Fibroblast of gingiva (primary cell): ENCODE results near the gene UBE3B.

Source experiments
- DNase-seq: peaks from one replicate; pipeline ENCODE4 v3.0.0-alpha.2; 2011; ENCODE audit warnings: low read depth

Gene UBE3B

DNA sequence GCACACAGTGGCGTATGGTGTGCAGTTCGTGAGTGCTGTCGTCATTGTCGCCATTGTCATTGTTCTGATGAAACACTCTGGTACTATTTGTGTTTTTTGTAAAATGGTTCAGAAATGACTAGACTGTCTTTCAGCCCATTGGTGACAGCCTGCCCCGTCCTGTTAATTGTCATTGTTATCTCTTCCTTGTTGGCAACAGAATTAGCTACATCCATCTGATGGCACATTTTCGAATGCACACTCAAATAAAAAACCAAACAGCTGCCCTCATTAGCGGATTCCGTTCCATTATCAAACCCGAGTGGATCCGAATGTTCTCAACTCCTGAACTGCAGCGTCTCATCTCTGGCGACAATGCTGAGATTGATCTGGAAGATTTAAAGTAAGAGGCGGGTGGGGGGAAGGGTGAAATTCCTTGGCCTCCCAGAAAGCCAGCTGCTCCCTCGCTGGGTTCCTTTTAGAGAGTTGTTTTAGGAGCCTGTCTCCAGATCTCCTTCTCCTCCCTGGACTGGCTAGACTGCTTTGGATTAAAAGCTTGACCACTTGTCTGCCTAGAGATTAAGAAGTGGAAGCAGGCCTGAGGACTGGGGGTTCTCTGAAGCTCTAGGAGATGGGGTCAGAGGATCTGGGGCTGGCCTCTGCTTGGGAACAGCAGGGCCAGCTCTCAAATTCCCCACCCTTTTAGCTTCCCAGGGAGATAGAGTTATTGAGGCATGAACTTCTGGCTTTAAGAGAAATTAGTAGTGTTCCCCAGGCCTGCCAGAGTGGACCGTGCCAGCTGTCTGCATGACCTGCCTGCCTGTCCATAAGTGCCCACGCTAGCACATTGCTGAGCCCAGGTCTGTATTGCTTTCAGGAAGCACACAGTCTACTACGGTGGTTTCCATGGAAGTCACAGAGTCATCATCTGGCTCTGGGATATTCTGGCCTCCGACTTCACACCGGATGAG, 52.5 kb downstream of the UBE3B start:
- no peak for DNase-seq

DNA sequence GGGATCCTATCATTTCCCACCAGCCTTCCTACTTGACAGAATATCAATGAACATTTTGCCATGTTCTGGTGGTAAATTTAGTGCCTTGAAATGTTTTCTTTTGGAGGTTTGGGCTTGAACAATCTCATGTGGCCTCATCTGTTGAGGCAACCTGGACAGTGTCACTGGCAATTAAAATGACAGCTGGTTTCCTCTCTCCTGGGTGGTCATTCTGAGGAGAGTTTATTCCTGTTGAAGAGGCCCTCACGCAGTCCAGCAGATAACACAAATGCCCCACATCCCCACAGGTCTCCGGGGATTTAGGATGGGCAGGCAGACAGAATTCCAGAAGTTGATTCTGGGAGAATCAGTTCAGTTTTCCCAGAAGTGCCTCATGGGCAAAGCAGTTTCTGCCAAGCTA, 54.0 kb downstream of the UBE3B start:
- no peak for DNase-seq

DNA sequence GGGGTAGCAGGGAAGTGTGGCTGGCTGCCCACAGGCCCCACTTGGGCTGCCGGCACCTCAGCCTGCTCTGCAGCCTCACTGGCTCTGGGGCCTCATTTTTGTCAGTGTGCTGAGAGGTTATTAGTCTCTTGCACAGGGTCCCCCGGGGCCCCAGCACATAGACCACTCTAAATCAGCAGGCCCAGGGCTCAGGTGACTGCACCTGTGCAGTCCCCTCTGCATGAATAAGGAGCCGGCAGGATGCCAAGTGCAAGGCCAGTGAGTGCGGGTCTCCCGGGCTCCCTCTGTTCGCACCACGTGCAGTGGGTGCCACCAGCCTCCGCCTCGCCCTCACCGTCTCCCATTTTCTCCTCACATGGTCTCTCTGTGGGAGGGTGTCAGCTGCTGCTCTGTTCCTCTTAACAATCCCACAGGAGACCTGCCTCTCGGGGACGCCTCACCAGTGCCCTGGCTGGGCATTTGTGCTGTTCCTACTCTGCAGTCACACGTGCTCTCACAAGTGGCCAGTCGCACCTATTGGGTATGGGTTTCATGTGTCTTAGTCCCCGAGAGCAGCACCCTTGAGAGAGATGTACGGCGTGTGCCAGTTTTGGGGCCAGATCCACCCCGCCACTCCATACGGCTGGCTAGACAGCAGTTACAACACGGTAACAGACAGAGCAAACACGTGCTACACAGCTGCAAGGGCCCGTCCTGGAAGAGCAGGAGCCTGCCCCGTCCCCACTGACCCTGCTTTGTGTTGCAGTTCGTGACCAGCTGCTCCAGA, 55.5 kb downstream of the UBE3B start:
- DNase-seq, result no peak

DNA sequence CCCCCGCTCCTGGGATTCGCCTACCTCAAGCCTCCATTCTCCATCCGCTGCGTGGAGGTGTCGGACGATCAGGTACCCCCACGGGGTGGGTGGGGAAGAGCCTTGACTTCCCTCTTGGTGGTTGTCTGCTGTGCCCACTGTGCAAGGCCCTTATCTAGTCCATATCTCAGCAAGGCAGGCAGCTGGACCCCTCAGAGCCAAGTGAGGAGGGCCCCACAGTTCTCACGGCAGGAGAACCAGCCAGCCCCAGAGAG, 56.0 kb downstream of the UBE3B start:
- no peak for DNase-seq

DNA sequence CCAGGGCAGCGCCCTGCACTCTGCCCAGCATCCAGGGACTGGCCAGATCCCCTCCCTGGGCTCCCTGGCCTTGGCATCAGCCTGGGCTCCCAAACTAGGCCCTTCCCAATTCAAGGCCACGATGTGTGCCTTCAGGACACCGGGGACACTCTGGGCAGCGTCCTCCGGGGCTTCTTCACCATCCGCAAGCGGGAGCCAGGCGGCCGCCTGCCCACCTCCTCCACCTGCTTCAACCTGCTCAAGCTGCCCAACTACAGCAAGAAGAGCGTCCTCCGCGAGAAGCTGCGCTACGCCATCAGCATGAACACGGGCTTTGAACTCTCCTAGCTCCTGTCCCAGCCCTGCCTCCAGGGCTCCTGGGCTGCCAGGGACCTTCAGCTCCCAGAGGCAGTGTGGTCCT, 57.0 kb downstream of the UBE3B start:
- no peak for DNase-seq

DNA sequence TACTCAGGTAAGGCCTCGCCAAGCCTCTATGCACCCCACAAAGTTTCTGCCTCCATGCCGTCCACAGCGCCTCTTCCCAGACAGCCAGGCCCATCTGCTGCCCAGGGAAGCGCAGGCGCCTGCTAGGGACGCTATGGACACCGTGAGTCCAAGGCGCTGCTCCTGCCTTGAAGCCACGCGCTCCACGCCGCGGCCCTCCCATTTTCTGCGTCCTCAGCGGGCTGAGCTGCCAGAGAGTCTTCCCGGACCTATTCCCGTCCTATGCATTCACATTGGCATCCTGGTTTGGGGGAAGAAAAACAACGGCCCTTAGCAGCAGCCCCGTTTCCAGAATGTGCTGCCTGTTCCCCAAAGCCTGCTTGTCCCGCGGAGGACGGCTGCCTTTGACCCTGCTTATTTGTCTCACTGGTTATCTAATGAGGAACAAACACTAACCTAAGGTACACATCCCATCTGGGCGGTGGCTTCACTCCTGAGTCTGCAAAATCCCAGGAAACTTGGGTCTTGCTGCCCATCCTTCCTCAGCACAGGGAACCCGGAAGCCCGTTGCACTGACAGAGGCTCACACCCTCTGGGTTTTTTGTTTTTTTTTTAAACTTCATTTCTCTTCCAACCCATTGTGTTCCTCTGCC, 57.9 kb downstream of the UBE3B start:
- no peak for DNase-seq

DNA sequence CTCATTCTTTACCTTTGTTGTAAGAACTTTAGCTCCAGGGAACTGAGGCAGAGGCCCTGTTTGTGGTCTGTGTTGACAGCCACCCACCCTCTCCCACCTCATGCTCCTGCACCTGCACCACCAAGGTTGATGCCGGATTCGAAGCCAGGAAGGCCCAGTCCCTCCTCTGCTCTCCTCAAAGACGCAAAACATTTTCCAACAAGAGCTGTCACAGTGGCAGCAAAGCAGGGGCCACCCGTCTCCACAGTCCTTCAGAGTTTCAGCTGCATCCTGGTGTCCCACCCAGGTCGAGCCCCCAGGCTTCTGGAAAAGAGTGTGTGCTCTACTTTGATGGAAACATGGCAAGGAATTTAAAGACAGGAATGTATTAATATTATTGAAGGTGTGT, 58.4 kb downstream of the UBE3B start:
- no peak for DNase-seq

DNA sequence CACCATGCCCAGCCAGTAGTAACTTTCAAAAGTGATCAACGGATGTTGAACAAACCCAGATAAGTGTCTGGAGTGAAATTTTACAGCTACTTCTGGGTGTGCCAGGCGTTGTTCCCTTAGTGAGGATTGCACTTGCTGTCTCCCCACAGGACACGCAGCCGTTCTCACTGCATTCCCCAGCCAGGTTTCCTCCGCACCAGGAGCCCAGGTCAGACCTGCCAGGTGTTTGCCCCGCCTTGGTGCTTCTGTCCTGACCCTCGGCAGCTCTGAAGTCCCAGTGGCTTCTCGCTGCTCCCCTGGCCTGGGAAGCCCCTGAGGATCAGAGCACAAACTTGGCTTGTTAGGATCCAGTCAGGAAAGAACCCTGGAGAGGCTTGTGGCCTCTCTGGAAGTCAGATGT, 59.7 kb downstream of the UBE3B start:
- no peak for DNase-seq

DNA sequence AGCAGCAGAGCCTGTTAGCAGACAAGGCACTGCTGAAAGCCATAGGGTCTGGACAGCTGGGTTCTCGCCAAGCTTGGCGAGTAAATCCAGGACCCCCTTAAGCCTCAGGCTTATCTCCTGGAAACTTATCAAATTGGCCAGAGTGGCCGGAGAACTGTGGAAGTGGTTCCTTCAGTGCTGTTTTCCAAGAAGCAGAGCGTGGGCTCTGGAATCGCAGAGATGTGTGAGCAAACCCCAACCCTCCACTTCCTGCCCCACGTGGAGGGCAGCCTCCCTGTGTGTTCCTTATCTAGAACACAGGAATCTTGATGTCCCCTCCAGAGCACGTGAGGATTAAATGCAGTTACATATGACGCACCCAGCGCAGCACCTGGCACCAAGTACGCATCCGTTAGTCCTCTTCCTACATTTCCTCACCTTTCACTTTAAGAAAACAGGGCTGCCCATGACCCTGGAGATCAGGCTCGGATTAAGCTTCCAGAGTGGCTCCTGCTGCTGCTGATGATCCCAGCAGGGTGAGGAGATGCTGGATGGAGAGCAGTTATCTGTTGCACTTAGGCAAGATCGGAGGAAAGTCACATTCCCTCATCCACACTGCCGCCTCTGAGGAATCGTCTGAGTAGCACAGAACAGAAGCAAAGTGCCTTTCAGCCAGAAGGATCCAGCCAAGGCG, 60.9 kb downstream of the UBE3B start:
- no peak for DNase-seq

DNA sequence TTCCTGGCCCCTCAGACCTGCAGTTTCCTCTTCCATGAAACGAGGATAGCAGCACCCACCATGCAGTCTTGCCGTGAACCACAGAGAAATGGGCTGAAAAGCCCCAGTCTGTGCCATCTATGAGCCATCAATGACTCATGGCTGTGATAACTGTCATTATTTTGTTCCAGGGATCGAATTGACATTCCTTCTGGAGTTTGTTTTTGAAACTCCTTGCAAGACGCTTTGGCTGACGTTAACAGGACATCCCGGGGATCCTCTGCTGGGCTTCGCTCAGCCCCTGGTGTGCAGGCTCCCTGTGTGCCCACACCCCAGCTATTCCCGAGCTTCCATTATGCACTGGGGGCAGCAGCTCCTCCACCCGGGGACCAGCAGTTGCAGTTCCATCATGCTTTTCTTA, 62.1 kb downstream of the UBE3B start:
- peak; percentile 13 for DNase-seq

DNA sequence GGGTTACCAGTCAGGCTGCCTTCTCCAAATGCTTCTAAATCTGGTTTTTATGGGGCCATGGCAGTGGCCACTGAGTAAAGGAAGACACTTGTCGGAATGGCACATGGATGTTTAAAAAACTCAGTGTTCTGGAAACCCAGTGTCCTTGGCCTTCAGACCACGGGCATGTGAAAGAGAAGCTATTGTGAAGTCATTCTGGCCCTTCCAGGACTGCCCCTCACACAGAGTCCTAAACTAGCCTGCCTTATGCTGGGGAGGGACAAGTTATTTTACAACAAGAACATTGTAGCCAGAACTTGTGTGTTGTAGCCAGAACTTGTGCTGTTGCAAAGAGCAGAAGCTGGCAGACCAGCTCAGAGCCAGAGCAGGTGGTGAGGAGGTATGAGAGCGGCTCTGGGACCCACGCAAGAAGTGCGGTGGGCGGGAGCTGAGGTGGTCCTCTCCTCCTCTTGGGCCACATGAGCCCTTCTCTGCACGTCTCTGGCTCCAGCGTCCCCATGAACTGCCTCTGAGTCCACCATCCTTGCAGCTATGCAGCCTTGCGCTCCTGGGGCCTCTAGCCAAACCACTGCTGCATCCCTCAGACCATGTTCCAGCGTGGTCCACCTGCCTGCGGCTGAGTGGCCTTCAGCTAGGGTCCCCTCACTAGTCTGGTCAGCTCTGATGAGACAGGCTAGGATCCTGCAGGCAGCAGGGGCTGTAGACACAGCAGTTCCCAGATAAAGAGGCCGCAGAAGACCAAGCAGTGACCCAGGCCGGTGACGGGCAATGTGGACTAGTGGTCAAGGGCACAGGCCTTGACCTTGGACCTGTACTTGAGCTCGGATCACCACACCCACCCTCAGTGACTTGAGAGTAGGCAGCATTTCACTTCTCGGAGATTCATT, 63.3 kb downstream of the UBE3B start:
- DNase-seq, result no peak

DNA sequence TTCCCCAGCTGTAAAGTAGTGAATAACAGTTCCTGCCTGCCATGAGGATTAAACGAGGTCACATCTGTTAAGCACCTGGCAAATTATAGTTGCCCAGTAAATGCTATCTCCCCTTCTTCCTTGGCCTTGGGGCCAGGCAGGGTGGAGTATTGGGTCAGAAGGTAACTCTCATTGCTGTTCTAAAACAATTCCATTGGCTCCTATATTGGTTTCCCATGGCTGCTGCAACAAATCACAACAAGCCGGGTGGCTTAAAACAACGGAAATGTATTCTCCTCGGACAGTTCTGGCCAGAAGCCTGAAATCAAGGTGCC, 63.9 kb downstream of the UBE3B start:
- no peak for DNase-seq

DNA sequence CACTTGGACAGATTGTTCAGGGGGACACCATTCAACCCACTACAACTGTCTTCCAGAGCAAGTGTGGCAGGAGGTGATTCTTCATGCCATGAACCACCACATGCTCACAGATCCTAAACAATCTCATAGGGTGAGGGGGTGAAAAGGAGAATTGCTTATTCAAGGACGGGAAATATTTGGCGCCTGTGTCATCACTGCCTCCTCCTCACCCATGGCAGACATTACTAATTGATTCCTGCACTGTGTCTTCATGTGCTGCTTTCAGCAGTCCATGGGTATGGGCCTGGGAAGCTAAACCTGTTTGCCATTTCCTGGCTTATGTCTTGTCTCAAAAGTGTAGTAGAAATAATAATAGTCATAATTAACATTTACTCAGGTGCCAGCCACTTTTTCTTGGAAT, 64.6 kb downstream of the UBE3B start:
- peak; percentile 20 for DNase-seq

DNA sequence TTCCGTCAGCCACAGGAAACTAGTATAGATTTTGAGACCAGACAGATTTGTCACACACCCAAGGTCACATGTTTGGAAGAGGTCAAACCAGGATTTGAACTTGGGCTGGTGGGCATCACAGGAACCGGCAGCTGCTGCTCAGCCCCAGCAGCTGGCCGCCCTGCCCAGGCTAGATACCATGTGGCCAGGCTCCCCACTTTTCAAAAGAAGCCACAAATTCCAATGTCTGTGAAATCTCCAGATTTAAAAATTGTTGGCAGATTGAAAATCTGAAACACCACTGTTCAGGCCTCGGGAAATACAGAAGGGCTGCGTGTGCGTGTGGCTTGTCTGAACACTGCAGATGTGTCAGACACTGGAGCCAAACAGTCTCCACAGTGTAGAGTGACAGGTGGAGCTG, 65.4 kb downstream of the UBE3B start:
- no peak for DNase-seq

DNA sequence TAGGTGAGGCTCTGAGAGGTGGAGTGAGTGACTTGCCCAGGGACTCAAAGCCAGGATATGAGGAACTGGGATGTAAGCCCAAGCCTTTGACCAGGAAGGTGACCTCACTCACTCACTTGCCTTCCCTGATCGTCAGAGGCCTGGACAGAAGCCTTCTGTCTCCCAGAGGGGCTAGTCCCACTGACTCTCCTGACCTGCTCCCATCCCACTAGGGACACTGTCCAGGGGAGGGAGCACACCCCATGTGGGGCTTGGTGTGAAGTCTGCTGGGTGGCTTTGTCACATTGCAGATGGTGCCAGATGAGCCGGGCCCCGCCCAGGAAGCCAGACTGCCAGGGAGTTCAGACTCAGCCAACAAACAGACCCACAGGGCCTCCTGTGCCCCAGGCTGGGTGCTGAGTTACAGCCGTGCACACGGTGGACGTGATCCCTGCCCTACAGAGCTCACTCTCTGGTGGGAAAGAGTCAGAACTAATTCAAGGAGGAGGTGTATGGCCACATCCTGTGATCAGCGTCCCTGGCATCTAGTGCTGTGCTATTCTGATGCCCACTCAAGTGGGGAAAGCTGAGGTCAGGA, 67.6 kb downstream of the UBE3B start:
- DNase-seq, result peak; percentile 62

DNA sequence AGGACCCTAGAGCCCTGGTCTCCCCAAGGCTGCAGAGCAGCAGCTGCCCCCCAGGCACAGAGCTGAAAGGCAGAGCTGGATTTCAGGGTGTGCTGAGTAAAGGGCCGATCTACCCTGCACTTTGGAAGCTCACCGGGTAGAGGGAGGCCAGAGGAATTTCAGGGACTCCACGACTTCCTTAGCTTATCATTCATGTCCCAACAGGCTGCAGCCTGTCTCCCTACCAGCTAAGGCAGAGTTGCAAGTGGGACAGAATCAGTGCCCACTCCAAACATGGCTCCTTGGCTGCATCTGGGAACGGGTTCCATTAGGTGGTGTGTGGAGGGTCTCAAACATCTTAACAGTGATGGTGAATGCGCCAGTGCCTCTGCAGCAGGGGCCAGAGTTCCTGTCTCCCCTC, 68.4 kb downstream of the UBE3B start:
- DNase-seq, result no peak

DNA sequence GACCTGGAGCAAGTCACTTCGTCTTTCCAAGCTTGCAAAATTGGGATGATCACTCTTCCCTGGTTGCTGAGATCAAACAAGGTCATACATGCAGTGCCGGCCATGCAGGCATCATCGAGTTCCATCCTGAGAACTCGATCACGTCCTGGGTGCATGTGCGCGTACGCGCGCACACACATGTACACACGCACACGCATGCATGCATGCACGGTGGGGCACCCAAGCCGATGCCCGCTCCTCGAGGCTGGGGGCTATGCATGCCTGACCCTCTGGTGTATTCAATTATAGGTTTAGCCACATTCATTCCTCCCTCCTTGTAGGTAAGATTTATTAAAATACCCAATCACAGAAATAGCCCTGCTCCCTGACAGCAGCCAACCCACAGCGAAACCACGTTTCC, 69.9 kb downstream of the UBE3B start:
- no peak for DNase-seq

DNA sequence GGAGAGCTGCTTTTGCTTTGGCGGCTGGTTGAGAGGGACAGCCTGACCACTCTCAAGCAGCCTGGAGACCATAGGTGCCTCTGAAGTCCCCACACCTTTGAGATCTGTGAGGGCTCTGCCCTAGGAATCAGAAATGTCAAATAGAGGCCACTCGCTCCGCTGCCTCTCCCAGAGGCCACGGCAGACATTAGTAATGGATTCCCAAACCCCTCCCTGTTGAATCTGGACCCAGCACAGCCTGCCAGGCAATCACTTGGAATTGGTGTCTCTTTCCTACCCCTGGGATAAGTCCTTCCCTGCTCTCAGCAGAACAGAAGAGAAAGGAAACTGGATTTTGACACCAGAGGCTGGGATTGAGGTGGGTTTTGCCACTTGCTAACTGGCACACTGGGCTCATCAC, 70.8 kb downstream of the UBE3B start:
- DNase-seq, result no peak

DNA sequence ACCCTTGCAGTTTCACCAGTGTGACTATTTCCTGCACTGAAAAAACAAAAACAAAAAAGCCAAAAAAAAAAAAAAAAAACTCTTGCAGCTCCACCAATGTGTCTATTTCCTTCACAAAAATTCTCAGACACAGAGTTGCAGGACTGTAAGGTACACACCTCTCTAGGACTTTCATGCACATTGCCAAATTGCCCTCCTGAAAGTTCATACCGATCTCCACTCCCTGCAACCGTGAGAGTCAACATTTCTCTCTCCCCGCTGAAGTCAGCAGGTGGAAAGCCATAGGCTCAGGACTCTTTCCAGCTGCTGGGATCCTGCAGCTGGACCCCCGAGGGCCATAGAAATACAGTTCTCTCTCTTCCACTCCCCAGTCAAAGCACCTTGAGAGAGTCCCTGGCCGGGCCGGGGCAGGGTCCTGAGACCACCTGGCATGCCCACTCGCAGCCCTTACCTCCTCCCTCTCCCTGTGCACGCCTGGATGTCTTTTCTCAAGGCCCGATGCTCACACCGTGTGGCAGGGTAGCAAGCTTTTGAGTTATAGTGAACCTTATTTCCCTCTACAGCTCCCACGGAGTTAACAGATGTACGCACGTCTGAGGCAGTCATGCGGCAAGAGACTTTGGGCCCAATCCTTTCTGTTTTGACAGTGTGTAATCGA, 72.3 kb downstream of the UBE3B start:
- no peak for DNase-seq

DNA sequence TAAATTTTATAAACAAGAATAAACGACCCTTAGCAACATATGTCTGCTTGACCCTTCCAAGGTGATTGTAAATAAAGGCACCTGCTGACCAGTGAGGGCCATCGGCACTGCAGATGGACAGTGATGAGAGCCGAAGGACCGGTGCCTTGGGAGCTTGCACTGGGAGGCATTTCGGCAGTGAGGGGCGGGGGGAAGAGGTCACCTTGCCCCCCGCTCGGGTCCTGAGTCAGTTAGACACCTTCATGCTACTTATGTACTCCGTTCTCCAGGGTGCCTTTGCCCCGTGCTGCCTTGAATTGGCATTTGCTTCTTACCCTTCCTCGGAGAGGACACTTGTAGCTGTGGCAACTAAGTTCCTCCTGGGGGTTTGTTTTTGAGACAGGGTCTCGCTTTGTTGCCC, 72.8 kb downstream of the UBE3B start:
- DNase-seq, result no peak

DNA sequence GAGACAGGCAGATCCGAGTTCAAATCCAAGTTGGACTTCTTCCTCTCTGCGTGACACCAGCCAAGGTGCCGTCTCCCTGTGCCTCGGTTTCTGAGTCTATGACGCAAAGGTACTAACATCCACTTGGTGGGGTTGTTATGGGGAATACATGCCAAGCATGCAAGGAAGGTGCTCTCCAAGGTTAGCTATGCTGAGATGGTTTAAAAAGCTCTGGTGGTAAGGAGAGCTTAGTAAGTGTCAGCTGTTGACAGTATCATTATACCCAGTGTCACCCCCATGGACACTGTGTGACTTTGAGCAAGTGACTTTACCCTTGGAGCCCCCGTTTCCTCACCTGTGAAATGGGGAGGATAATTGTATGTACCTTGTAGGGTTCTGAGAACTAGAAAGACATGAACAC, 73.7 kb downstream of the UBE3B start:
- DNase-seq, result no peak
